Activated CD8-positive, alpha-beta memory T cell treated with anti-CD3 and anti-CD28 coated beads, Interleukin-2, amount 50 U/mL, for 24 hours (primary cell): ENCODE data around the gene RRP9.
"Not testable (repeated sequence)": the region's sequence is repeated elsewhere in the genome, so short reads cannot be mapped to it uniquely, and the experiment has no call there.

Source experiments
- DNase-seq: peaks from one replicate; pipeline ENCODE4 v3.0.0-alpha.2; 2020; ENCODE audit errors: extremely low read depth

The RRP9 gene

GRCh38 chr3:51904034-51904823 lies 37.5 kb downstream of the RRP9 start:
- no peak for DNase-seq

- not testable (repeated sequence) for DNase-seq
Measured at GRCh38 chr3:51902361-51902760, 39.3 kb downstream of the RRP9 start.

- not testable (repeated sequence) for DNase-seq
Measured at GRCh38 chr3:51900043-51900442, 41.7 kb downstream of the RRP9 start.

GRCh38 chr3:51897391-51897790 lies 44.3 kb downstream of the RRP9 start:
- no peak for DNase-seq

- no peak for DNase-seq
Measured at GRCh38 chr3:51896607-51897305, 44.9 kb downstream of the RRP9 start.

GRCh38 chr3:51894939-51895338 lies 46.8 kb downstream of the RRP9 start:
- no peak for DNase-seq

- no peak for DNase-seq
Measured at GRCh38 chr3:51894391-51894790, 47.3 kb downstream of the RRP9 start.

GRCh38 chr3:51891242-51892039 lies 50.3 kb downstream of the RRP9 start:
- DNase-seq, result no peak

GRCh38 chr3:51888463-51889105 lies 53.1 kb downstream of the RRP9 start:
- DNase-seq, result no peak

- DNase-seq, result no peak
Measured at GRCh38 chr3:51887620-51888019, 54.1 kb downstream of the RRP9 start.

GRCh38 chr3:51886447-51886846 lies 55.3 kb downstream of the RRP9 start:
- no peak for DNase-seq
